Measurements from ENCODE around the gene COPS8.

Gene COPS8

DNA sequence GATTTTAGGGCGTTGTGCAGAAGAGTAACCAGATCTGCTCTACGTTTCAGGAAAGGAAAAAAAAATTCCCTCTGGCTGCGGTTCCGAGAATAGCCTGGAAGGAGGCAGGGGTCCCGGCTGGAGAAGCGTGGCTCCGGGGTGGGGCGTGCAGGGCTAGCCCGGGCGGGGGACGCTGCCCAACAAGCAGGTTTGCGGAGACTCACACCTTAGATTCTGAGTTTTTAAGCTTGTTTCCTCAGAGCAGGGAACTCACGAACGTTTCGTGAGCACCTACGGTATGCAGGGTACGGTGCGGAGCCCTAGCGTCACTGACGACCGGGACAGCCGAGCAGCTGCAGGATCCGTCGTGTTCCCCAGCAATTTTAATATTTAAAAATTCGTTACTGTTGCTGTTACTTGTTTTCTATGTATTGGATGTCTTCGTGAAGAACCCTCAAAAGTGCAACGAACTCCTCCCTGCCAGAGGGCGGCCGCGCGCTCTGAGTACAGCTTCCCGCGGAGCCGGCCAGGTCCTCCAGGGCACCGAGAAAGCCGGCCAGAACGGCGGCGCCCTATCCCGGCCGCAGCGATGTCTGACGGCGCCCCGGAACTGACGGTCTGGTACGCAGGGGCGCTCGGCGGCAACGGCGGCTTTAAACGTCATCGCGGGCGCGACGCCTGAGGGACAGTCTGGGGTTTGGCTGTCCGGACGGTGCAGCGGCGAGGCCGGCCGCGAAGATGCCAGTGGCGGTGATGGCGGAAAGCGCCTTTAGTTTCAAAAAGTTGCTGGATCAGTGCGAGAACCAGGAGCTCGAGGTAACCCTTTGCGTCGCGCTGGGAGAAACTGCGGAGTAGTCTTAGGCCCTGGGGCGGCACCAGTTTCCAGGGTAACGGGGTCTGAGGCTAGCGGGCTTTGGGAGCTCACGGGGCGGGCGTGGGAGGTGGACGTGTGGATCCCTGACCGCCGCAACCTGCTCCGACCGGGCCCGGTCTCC lies at the start of gene COPS8:
Gene COPS8, plus strand, starts transcription at position 642 of the 974 bp plus-strand sequence. Its CDS starts 76 bp downstream, at position 718.
- peak; percentile 63 to 77 for DNase-seq (ENCODE audit: low read depth in 2 of 2)

DNA sequence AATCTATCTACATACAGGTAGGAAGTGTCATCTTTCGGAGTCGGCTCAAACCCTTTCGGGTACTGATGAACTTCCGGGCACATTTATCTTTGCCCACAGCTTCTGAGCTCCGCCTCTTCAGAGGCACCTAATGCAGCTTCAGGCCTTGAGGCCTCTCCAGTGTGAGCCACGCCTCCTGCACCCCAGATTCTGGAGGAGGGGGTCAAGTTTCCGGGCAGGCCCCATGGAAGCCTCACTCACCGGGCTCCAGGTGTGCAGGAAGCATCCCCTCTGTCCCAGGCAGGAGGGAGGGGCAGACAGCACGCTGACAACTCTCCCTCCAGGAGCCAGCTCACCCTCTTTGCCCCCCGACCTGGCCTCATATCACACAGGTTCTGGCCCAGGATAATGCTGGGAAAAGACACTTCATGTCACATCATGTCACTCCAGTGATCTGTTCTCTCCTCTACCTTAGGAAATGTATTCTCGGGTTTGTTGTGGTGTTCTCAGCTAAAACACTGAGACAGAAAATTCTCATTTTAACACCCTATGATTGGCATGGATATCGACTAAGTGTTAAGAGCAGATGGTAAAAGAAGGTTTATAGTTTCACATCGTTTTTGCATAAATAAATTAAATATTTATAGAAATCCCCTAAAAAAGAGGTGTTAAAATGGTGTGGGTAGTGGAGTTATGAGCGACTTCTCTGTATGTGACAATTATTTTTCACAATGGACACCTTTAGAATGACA lies 46.2 kb upstream of the COPS8 start:
- DNase-seq (ENCODE audit: low read depth in 2 of 2), result no peak

DNA sequence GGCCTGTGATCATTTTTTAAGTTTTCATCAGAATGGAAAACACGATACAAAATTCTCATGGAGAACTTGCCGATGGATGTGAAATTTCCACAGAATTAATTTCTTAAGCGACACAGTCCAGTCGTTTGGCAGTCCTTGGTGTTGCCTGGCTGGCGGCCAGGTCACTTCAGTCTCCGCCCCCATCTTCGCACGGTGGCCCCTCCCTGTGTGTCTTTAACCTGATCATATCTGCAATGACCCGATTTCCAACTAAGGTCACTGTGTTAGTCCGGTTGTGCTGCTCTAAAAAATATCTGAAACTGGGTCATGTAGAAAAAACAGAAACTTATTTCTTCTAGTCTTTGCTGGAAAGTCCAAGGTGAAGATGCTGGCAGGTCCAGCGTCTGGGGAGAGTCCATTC lies 44.5 kb upstream of the COPS8 start:
- no peak for DNase-seq (ENCODE audit: low read depth in 2 of 2)

DNA sequence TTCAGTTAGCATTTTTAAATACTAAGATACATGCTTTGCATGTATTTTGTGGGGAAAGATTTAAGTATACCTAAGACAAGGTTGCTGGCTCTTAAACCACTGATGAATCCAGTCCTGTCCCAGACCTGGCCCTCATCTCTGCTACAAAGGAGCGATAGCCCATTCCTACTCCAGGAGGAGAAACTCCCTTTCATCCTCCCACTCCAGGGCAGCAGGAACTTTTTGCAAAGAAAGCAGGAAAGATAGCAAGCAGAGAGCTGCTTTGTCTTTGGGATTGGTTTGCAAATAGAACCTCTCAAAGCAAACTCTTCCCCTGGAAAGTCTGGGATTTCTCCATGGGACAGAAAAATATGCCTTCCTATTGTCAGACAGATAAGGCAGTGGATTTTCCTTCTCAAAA lies 43.6 kb upstream of the COPS8 start:
- no peak for DNase-seq (ENCODE audit: low read depth in 2 of 2)

DNA sequence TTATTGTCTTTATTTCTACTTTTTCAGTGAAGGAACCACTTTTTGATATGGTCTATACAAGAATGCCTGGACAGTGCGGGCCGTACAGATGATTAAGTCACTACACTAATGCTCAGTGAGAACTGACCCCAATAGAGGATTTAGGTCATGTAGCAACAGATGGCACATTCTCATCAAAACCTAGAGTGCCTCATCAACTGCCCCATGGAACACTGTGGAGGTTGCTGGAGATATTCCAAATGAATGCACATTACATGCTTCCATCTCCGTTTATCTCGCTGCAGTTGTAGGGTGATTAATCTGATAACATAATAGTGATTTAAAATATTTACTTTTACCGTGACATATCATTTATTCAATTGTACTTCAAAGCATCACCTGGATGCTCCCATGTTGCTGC lies 41.8 kb upstream of the COPS8 start:
- no peak for DNase-seq (ENCODE audit: low read depth in 2 of 2)

DNA sequence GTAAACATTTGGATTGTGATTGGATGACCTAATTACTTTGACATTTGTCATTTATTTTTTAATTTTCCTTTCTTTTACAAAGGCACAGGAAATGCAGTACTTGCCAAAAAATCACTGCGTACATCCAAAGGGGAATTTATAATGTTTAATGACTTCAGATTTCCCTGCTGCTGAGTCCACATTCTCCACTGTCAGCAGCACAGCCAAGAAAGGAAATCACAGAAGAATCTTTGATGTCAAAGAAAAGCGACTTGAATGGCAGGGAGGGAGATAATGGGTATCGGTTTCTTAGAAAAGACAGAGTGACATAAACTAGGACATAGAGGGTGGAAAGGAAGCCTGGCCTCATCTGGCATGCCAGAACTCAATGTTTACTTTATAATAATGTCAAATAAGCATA lies 41.4 kb upstream of the COPS8 start:
- no peak for DNase-seq (ENCODE audit: low read depth in 2 of 2)

DNA sequence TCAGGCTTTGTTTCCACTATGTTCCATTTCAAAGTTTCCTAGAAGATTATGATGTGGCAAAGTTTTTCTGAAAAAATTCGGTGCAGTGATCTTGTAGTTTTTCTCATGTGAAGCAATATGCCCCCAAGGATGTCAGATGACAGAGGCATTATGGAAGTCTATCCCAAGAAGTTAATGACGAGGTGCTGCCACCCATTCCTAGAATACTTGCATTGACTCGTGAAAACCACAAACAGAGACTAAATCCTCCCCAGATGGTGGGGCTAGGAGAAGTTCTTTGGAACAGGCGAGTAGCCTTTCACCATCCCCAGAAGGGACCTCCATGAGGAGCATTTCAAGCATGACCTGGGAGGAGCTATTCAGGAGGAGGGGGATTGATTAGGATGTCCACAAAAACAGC lies 40.2 kb upstream of the COPS8 start:
- DNase-seq (ENCODE audit: low read depth in 2 of 2), result no peak

DNA sequence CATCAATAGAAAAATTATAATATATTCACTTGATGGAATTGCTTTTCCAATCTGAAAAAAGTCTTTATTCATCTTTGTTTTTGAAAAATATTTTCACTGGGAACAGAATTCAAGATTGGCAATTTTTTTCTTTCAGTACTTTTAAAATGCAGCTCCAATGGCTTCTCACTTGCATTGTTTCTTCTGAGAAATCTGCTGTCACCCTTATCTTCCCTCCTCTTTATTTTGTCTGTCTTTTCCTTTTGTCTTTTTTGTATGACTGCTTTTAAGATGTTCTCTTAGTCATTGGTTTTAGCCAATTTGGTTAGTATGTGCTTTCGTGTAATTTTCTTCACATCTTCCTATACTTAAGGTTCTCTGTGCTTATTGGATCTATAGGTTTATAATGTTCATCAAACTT lies 37.1 kb upstream of the COPS8 start:
- DNase-seq (ENCODE audit: low read depth in 2 of 2), result no peak

DNA sequence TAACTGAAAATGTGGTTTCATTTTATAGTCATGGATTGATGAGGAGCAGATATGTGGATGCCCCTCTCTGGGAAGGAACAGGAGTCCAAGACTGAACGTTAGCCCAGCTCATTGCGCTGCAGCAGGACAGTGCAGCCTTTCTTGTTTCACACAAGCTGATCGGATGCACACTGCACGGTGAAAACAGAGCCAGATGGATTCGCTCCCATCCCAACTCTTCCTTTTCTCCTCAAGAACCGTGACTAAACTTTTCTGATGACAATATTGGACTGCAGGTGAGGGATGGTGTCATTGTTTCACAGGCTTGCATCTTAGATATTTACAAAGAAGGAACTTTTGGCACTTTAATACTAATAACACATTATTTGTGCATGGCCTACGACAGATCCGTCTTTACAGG lies 33.8 kb upstream of the COPS8 start:
- no peak for DNase-seq (ENCODE audit: low read depth in 2 of 2)

DNA sequence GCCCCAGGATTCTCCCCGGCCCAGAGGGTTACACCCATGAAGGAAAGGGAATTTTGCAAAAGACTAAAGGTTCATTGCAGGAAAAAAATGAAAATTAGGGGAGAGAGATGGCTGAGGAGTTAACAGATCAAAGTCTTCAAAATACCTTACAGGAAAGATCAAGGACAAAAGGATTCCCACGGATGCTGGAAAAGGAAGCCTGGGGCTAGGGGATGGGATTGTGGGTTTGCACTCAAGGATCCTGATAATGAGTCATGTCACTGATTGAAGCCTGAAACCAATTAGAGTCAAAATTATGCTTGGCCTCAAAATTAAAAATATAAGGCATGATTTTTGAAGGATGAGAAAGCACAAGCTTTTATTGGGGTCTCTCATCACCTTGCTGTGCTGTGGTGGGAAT lies 32.6 kb upstream of the COPS8 start:
- no peak for DNase-seq (ENCODE audit: low read depth in 2 of 2)

DNA sequence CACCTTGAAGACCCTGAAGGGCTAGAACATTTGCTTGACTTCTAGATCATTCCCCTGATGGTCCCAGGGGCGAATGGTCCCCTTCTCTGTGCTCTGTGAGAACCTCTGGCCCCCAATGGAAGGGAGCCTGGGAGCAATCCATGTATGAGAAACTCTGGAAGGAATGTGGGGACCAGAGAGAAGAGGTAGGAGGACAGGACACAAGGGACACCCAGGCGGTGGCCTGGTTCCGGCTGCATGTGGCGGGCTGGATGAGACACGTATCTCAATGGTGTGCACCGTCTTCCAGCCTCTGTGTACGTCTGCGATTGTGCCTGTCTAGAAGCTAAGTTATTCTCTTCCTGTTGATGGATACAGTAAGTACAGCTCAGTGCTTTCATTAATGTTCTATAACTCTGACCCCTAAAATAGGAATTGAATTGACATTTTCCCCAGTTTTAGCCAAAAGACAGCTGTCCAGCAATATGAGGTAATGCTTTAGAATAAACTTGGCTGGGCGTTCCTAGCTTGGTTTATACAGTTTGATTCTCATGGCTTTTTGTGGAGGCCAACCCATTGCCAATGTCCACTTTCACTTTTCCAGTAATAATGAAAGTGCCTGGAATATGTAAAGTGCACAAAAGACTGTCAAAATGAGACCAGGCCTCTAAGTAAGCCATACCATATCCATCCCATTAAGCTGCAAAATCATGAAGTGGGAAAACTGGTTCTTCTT lies 30.1 kb upstream of the COPS8 start:
- no peak for DNase-seq (ENCODE audit: low read depth in 2 of 2)

DNA sequence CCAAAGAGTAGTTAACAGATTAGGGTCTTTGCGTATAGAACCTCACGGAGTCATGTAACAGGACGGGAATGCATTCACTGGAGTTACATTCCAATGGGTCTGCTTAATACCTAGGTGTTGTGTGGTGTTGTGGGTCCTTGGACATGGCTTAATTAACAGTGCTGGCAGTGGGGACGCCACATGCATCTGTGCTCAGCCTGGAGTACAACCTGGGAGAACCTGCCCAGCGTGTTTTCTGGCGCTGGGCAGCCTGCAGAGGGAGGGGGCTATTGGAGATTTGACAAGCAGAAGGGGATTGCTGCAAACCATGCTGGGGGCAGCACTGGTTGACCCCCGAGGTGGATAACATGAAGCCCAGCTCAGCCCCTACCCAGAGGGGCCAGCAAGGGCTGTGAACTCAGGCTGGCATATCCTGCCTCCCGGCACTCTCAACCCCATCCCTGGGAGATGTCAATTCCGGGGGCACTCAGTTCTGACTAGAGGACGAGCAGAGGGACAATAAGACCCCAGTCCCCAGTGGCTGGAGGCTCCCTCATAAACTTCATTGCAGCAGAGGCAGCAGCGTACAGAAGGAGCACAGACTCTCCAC lies 29.3 kb upstream of the COPS8 start:
- no peak for DNase-seq (ENCODE audit: low read depth in 2 of 2)

DNA sequence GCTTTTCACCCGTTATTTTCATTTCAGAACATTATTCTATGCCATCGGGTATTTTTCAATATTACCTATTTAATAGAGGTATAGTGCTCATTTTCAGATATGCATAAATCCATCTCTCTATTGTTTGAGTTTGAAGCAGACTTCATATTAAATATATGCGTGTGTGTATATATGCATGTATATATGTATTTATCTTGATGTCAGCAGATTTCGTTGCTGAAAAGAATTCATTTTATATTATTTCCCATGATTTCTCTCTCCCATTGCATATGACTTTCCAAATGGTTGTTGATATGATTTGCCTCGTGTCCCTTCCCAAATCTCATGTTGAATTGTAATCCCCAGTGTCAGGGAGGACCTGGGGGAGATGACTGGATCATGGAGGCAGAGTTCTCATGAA lies 28.6 kb upstream of the COPS8 start:
- DNase-seq (ENCODE audit: low read depth in 2 of 2), result no peak

DNA sequence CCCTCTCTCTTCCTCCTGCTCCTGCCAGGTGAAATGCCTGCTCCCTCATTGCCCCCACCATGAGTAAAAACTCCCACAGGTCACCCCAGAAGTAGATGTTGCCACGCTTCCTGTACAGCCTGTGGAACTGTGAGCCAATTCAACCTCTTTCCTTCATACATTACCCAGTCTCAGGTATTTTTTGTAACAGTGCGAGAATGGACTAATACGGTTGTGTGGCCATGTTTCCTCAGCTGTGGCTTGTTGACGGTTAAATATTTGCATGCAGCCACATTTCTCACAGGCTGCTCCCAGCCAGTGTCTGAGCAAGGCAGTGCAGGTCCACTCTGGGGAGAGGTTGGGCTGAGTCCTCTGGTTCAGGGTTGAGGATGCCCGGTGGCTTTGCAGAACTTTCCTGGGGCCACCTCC lies 27.8 kb upstream of the COPS8 start:
- no peak for DNase-seq (ENCODE audit: low read depth in 2 of 2)

DNA sequence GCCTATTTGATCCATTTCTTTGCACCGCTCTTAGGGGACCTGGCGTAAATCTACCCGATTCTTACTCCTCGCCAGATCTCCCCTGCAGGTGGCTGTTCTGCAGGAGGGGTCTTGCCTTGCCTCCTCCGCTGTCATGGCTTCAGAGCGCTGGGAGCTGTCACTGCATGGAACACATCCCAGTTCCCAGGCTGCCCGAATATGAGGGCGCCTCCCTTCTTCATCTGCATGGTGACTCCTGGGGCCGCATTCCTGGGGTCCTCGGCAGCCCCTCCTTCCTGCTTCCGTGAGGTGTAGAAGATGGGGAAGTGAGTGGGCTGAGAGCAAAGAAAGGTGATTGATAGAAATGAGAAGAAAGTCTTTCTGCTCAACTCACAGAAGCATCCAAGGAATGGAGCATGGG lies 27.3 kb upstream of the COPS8 start:
- no peak for DNase-seq (ENCODE audit: low read depth in 2 of 2)

DNA sequence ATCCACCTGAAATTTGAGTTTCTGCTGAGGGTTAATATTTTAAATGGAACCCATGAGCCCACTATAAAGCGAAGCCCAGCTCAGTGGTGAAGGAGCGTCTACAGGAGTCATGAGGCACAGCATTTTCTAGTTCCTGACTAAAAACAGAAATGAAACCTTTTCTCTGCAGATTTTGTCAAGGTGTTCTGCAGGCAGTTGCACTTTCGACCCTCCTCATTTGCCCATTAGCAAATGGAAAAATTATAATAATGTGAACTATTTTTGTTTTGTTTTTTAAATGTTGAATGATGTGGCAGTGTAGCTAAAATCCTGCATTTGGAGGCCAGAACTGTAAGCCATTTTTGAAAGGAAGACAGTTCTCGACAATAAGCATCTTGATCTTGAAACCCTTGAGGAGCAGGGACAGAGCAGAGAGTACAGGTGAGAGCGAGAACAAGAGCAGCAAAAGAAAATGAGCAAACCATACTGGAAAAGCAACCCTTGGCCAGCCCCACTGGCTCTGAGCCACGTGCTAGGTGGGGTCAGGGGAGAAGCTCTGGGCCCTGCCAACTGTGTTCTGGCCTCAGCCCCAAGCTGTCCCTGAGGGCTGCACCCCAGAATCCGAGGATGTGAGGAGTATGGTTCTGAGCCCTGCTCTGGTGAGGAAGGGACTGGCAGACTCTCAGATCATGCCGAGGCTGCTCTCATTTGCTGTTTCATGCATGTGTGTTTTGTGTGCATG lies 26.4 kb upstream of the COPS8 start:
- DNase-seq (ENCODE audit: low read depth in 2 of 2), result no peak

DNA sequence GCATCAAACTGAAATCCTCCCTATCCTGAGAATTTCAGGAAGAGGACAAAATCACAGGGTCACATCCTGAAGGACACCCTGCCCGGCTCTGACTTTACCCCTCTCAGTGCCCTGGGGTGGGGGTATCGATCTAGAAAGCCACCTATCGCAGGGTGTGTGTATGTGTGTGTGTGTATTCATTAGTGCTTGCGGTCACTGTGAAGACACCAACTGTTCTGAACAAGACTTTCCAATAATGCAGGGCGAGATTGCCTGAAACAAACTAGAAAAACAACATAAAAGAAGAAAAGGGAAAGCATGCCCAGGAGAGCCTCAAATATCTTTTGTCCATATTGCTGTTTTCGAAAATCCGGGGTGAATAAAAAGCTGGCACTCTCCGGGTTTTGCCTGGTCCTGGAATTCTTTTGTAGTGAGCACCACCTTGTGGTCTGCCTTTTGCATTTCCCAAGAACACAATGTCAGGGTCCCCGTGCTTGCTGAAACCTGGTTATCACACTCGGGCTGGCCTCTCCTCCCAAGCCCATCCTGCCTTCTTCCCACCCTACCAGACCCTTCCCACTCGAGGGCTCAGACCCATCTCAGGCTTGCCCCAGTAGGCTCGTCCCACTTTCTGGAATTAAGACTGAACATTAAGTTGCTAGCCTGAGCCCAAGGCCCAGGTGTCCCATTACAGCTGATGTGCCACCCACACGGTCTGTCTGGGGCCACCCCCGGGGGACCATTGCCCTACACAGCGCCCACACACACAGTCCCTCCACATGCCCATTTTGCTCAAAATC lies 25.0 kb upstream of the COPS8 start:
- DNase-seq (ENCODE audit: low read depth in 2 of 2), result no peak

DNA sequence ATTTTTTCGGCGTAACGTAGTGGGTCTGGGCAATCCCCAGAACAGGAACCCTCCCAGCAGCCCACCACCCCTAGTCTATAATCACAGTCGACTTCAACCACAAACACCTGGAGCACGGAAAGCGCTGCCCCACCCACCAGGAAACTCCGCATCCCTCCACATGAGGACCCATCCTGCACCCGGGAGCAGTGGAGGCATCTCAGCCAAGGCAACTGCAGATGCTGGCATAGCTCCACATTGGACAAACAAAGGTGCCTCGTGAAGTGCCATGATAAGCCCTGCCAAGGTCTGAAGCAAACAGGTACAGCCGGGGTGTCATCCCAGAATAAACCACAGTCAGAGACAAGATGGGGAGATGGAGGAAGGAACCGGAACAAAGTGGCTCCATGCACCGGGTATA lies 24.3 kb upstream of the COPS8 start:
- no peak for DNase-seq (ENCODE audit: low read depth in 2 of 2)

DNA sequence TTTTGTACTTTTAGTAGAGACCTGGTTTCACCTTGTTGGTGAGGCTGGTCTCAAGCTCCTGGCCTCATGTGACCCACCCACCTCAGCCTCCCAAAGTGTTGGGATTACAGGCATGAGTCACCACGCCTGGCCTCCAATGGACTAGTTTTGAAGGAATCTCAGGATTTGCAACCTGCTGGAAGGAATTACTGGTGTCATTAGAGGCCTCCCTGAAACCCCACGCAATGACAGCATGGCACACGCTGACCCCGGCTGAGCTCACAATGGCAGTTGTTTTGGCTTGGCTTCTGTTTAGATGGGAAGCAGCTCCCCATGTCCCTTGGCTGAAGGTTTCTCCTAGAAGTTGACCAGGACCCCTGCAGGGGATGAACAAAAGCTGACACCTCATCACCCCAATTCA lies 23.1 kb upstream of the COPS8 start:
- DNase-seq (ENCODE audit: low read depth in 2 of 2), result no peak

DNA sequence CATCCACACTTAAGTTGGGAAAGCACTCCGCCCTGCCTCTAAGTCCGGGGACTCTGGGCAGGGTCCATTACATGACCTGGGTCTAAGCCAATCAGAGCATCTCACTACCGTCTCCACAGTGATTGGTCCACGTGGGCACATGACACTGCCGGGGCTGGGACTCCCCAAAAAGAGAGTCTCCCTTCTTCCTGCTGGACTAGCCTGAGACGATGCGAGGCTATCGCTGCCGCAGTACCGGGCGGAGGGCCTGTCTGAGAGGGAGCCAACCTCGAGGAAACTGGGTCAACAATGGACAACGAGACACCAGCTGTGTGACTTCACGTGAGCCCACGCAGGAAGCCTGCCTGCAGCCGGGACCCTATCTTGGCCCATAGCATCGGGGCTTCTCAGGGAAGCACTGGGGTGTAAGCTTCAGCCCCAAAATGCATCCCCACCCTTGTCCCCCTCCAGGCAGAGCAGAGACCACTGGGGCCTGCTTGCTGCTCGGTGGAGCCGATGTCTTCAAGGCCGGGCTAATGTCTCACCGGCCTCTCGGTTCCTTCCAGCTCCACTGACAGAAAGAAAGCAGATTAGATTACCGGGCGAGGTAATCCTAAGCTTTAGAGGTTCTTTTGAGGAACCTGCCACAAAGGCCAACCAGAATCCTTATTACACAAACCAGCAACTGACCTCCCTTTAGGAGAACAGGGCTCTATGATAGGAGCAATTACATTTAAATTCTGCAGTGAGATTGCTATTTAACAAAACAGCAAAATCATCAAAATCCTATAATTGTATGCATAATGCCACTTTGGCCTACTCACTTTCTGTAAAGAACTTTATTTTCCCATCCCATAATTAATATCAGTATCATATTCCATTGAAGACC lies 21.3 kb upstream of the COPS8 start:
- DNase-seq (ENCODE audit: low read depth in 2 of 2), result no peak

Data from stimulated activated CD4-positive, alpha-beta T cell treated with anti-CD3 and anti-CD28 coated beads, Interleukin-1b, Interleukin-23, amount 100 ng/mL, for 1 hour (primary cell).